Transverse colon (tissue), 3 donors: Measurements from ENCODE around the gene CETN2.

ENCODE experiments used
- CTCF ChIP-seq, 5 experiments: fragments of 200-600 bp in 3 of 5; fragments of 450-650 bp in 2 of 5; sonication (generic) in 3 of 5; IDR thresholded peaks; 1 replicate in 2 of 5; 2 replicates in 3 of 5; pipeline ENCODE4 v1.5.1; 2016 to 2017; ENCODE audit warnings: antibody characterized with exemption in 5 of 5, inconsistent platforms in 3 of 5, mild to moderate bottlenecking in 2 of 5, moderate library complexity in 1 of 5
- POLR2A ChIP-seq: fragments of 450-650 bp; IDR thresholded peaks from one replicate; pipeline ENCODE4 v1.6.1; 2016; ENCODE audit warnings: antibody characterized with exemption, mild to moderate bottlenecking, moderate library complexity

GRCh38 chrX:152847281-152847680 lies 16.7 kb upstream of the CETN2 start:
- no peak for TF ChIP-seq CTCF (IDR thresholded peaks at IDR 0.05)
- no peak for TF ChIP-seq POLR2A
